Calu3 (cell line): ENCODE measurements around the gene PAPLN. TPM values are rescaled to one million over a fixed set of nuclear protein-coding genes. Genes with fewer than 3 reads are reported as not detected.

ENCODE experiments used
- BruUV-seq: library from RNA; stranded (reverse); fragments of 400-500 nt; replicated peaks from 2 replicates; lab custom pipeline; 2021; lab: Mats Ljungman, UMichigan
- CTCF ChIA-PET: fragments of 300-600 bp; sonication (Branson Sonifier 250); formaldehyde crosslinking; loops from one replicate; lab custom pipeline; 2022; ENCODE audit warnings: antibody characterized with exemption; lab: Charles Lee
- DNase-seq: peaks from one replicate; pipeline ENCODE4 v3.0.0; 2022
- H3K27ac Mint-ChIP-seq: one replicate; pipeline ENCODE4 v1.8.0; 2022; ENCODE audit warnings: mixed read lengths; ENCODE audit not compliant: unreplicated experiment
- H3K27me3 Mint-ChIP-seq: one replicate; pipeline ENCODE4 v1.8.0; 2022; ENCODE audit warnings: mixed read lengths; ENCODE audit not compliant: unreplicated experiment
- H3K36me3 Mint-ChIP-seq: one replicate; pipeline ENCODE4 v1.8.0; 2022; ENCODE audit warnings: mild to moderate bottlenecking, moderate library complexity, mixed read lengths; ENCODE audit not compliant: insufficient read depth, unreplicated experiment
- H3K4me1 Mint-ChIP-seq: one replicate; pipeline ENCODE4 v1.8.0; 2022; ENCODE audit warnings: mild to moderate bottlenecking, low read depth, mixed read lengths; ENCODE audit not compliant: unreplicated experiment
- H3K4me3 Mint-ChIP-seq: one replicate; pipeline ENCODE4 v1.8.0; 2022; ENCODE audit warnings: mild to moderate bottlenecking, low read depth, moderate library complexity, mixed read lengths; ENCODE audit not compliant: unreplicated experiment
- H3K9me3 Mint-ChIP-seq: one replicate; pipeline ENCODE4 v1.8.0; 2022; ENCODE audit warnings: low read depth, mixed read lengths; ENCODE audit not compliant: unreplicated experiment
- intact Hi-C: fragments of 100-400 bp; cut with micrococcal nuclease; formaldehyde crosslinking; loops from one replicate; pipeline ENCODE4 v1.10.0; 2022; ENCODE audit not compliant: unreplicated experiment
- total RNA-seq: library from RNA; stranded (reverse); gene quantifications from 2 replicates; pipeline ENCODE4 v1.2.3, GENCODE V29; 2022
- TF ChIP-seq, protein P1 (sequence below): fragments of 200-600 bp; IDR thresholded peaks from one replicate; pipeline ENCODE4 v1.8.0; 2022; ENCODE audit warnings: antibody characterized with exemption; ENCODE audit not compliant: unreplicated experiment

The PAPLN gene
- total RNA-seq, 1 experiment from 2014 or later = 0.17 TPM

DNA sequence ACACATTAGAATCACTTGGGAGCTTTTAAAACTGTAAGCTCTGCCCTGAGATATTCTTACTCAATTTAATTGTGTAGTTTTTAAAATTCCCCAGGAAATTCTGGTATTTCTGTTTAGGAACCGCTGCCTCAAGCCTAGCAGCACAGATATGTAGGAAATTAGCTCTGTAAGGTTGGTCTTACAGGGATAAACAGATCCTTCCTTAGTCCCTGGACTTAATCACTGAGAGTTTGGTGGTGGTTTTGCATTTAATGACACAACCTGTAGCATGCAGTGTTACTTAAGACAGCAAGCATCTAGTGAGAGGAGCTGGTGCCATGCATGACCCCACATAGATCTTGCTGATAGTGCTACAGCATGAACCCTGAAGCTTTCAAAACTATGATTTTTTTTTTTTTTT lies 19.9 kb upstream of the PAPLN start:
- H3K4me3 Mint-ChIP-seq = no peak overlapping the region
- intact Hi-C loops = no loop called here
- TF ChIP-seq, protein P1, sequence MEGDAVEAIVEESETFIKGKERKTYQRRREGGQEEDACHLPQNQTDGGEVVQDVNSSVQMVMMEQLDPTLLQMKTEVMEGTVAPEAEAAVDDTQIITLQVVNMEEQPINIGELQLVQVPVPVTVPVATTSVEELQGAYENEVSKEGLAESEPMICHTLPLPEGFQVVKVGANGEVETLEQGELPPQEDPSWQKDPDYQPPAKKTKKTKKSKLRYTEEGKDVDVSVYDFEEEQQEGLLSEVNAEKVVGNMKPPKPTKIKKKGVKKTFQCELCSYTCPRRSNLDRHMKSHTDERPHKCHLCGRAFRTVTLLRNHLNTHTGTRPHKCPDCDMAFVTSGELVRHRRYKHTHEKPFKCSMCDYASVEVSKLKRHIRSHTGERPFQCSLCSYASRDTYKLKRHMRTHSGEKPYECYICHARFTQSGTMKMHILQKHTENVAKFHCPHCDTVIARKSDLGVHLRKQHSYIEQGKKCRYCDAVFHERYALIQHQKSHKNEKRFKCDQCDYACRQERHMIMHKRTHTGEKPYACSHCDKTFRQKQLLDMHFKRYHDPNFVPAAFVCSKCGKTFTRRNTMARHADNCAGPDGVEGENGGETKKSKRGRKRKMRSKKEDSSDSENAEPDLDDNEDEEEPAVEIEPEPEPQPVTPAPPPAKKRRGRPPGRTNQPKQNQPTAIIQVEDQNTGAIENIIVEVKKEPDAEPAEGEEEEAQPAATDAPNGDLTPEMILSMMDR = no peak
- H3K36me3 Mint-ChIP-seq = peaks cover 22% of the 10 kb centered on the region
- CTCF ChIA-PET = interaction anchor here (1.4 kb wide), 1 partner anchor 14 kb away, joined by 3 read pairs; no protein-coding TSS in a partner anchor
- no TSS peak for BruUV-seq
- H3K9me3 Mint-ChIP-seq = no peaks in the 10 kb centered on the region
- no peaks in the 10 kb centered on the region for H3K27me3 Mint-ChIP-seq
- DNase-seq = no peak
- H3K4me1 Mint-ChIP-seq = no peaks in the 10 kb centered on the region
- no peak overlapping the region for H3K27ac Mint-ChIP-seq

DNA sequence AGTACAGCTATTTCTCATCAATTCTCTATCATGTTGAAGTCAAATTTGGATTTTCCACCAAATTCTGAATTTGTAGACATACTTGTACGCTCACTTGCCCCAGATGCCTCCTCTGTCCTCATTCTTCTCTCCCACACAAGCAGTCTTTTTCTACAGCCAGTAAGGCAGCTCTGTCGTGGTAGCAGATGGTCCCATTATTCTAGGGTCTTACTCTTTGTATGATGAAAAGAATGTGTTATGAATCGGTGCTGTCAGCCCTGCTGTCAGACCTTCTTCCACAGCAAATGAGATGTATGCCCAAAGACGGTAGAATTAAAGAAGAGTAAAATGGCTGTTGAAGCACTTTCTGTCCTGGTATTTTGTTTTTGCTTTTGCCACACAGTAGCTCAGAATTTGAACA lies 17.2 kb upstream of the PAPLN start:
- Mint-ChIP-seq H3K4me1 (no peaks in the 10 kb centered on the region), H3K4me3 (no peak overlapping the region), H3K27me3 (no peaks in the 10 kb centered on the region), H3K27ac (no peak overlapping the region), H3K9me3 (no peaks in the 10 kb centered on the region), H3K36me3 (peaks cover 22% of the 10 kb centered on the region)
- TF ChIP-seq, protein P1 = no peak
- CTCF ChIA-PET = no interaction called here
- no peak for DNase-seq
- intact Hi-C loops = no loop called here
- no TSS peak for BruUV-seq

DNA sequence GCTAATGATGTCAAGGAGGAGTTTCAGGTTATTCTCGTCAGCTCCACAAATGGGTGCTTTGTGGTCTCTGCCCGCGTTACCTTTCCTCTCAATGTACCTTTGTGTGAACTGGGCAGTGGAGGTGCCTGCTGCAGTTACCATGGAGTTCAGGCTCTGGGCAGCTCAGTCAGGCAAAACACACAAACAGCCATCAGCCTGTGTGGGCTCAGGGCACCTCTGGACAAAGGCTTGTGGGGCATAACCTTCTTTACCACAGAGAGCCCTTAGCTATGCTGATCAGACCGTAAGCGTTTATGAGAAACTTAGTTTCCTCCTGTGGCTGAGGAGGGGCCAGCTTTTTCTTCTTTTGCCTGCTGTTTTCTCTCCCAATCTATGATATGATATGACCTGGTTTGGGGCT lies 16.7 kb upstream of the PAPLN start:
- intact Hi-C loops = no loop called here

DNA sequence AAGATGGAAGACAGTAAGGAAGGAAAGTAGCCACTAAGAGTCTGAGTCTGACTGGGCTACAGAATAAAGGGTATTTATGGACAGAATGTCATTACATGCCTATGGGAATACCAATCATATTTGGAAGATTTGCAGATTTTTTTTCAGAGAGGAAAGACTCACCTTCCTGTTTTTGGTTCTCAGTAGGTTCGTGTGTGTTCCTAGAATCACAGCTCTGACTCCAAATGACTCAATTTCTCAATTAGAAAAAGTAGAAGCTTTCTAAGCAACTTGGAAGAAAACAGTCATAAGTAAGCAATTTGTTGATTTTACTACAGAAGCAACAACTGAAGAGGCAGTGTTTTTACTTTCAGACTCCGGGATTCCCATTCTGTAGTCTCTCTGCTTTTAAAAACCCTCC lies 15.4 kb upstream of the PAPLN start:
- no TSS peak for BruUV-seq
- DNase-seq = no peak
- H3K27me3 Mint-ChIP-seq = no peaks in the 10 kb centered on the region
- CTCF ChIA-PET = no interaction called here
- no peaks in the 10 kb centered on the region for H3K9me3 Mint-ChIP-seq
- H3K27ac Mint-ChIP-seq = no peak overlapping the region
- peaks cover 28% of the 10 kb centered on the region for H3K36me3 Mint-ChIP-seq
- intact Hi-C loops = no loop called here
- H3K4me3 Mint-ChIP-seq = no peak overlapping the region
- no peaks in the 10 kb centered on the region for H3K4me1 Mint-ChIP-seq
- TF ChIP-seq, protein P1 = no peak

More for the DNA sequence above, 16.7 kb upstream of the PAPLN start:
- Mint-ChIP-seq H3K27ac (no peak overlapping the region), H3K4me3 (no peak overlapping the region), H3K9me3 (no peaks in the 10 kb centered on the region), H3K4me1 (no peaks in the 10 kb centered on the region), H3K36me3 (peaks cover 23% of the 10 kb centered on the region), H3K27me3 (no peaks in the 10 kb centered on the region)
- no TSS peak for BruUV-seq
- DNase-seq = no peak
- CTCF ChIA-PET = no interaction called here
- TF ChIP-seq, protein P1 = no peak
